Hematopoietic multipotent progenitor cell (in vitro differentiated cells): ENCODE results near the gene LTO1. TPM values are rescaled to one million over a fixed set of nuclear protein-coding genes. Genes with fewer than 3 reads are reported as not detected.

Experiments used
- total RNA-seq: library from RNA; depleted of rRNA; stranded (reverse); fragments of >200 nt; gene quantifications from one replicate; pipeline ENCODE4 v1.2.3, GENCODE V29; 2012

The LTO1 gene
- total RNA-seq, 1 donor: 23.2 TPM

Other genes starting within 250 kb of the LTO1 start
- not detected for gene LINC01488, start 193.7 kb downstream of the LTO1 start, total RNA-seq
- gene CCND1, start 34.2 kb downstream of the LTO1 start, total RNA-seq: 1.6 TPM
- not detected for gene FGF19, start 28.7 kb upstream of the LTO1 start, total RNA-seq
- gene FGF4, start 100.0 kb upstream of the LTO1 start, total RNA-seq: not detected
- gene FGF3, start 144.1 kb upstream of the LTO1 start, total RNA-seq: not detected